ENCODE measurements around the gene LIN52. TPM values are rescaled to one million over a fixed set of nuclear protein-coding genes. Genes with fewer than 3 reads are reported as not detected.

The LIN52 gene
- total RNA-seq, 2 experiments from 2014 or later: 5.4 to 6.8 TPM

- Histone ChIP-seq H3K36me3 (ENCODE audit: insufficient read depth, low read length) (no peaks in the 10 kb centered on the region), H3K27ac (ENCODE audit: low read depth in 1 of 2, low read length in 2 of 2) (no peak overlapping the region), H3K4me3 (ENCODE audit: low read length) (peak overlapping the region; percentile 22), H3K4me1 (ENCODE audit: insufficient read depth, low read length) (peaks cover 9% of the 10 kb centered on the region), H3K9me3 (ENCODE audit: control insufficient read depth in 1 of 2, insufficient read depth in 1 of 2, low read length in 2 of 2) (peaks cover 0 to 5% of the 10 kb centered on the region in 2 experiments), H3K27me3 (ENCODE audit: control insufficient read depth in 1 of 2, insufficient read depth in 2 of 2, low read length in 2 of 2) (peaks cover 11 to 28% of the 10 kb centered on the region in 2 experiments)
- Mint-ChIP-seq H3K4me1 (ENCODE audit: low read depth) (no peaks in the 10 kb centered on the region), H3K9me3 (no peaks in the 10 kb centered on the region), H3K27ac (no peak overlapping the region), H3K36me3 (ENCODE audit: low read depth) (no peaks in the 10 kb centered on the region), H3K27me3 (peaks cover 41% of the 10 kb centered on the region), H3K4me3 (peak overlapping the region; percentile 30)
- intact Hi-C loops (cut with DNase I, micrococcal nuclease): loop anchor here (1.0 to 2.0 kb wide), 2 partner anchors 33 kb away; no protein-coding TSS in a partner anchor
- ChIA-PET POLR2A (no interaction called here), CTCF (no interaction called here)
- DNase-seq: peak; percentile 48 to 82 (median 68)
- ATAC-seq (ENCODE audit: poor library complexity): peak; percentile 92
- peak; percentile 77 for TF ChIP-seq CTCF (IDR thresholded peaks at IDR 0.05)
Measured at GRCh38 chr14:74217672-74218448, 133.1 kb downstream of the LIN52 start.

GRCh38 chr14:74218462-74218861, 133.7 kb downstream of the LIN52 start:
- Histone ChIP-seq H3K27ac (ENCODE audit: low read depth in 1 of 2, low read length in 2 of 2) (no peak overlapping the region), H3K27me3 (ENCODE audit: control insufficient read depth in 1 of 2, insufficient read depth in 2 of 2, low read length in 2 of 2) (peaks cover 11 to 28% of the 10 kb centered on the region in 2 experiments), H3K9me3 (ENCODE audit: control insufficient read depth in 1 of 2, insufficient read depth in 1 of 2, low read length in 2 of 2) (peaks cover 0 to 5% of the 10 kb centered on the region in 2 experiments), H3K4me3 (ENCODE audit: low read length) (no peak overlapping the region), H3K36me3 (ENCODE audit: insufficient read depth, low read length) (no peaks in the 10 kb centered on the region), H3K4me1 (ENCODE audit: insufficient read depth, low read length) (peaks cover 9% of the 10 kb centered on the region)
- ChIA-PET CTCF (no interaction called here), POLR2A (no interaction called here)
- Mint-ChIP-seq H3K36me3 (ENCODE audit: low read depth) (no peaks in the 10 kb centered on the region), H3K4me1 (ENCODE audit: low read depth) (no peaks in the 10 kb centered on the region), H3K27me3 (peaks cover 41% of the 10 kb centered on the region), H3K27ac (no peak overlapping the region), H3K4me3 (no peak overlapping the region), H3K9me3 (no peaks in the 10 kb centered on the region)
- DNase-seq (no peak), ATAC-seq (ENCODE audit: poor library complexity) (no peak)
- intact Hi-C loops (cut with DNase I, micrococcal nuclease): no loop called here
- no peak for TF ChIP-seq CTCF (IDR thresholded peaks at IDR 0.05)

- Histone ChIP-seq H3K27ac (ENCODE audit: low read depth in 1 of 2, low read length in 2 of 2) (no peak overlapping the region), H3K36me3 (ENCODE audit: insufficient read depth, low read length) (no peaks in the 10 kb centered on the region), H3K4me3 (ENCODE audit: low read length) (no peak overlapping the region), H3K9me3 (ENCODE audit: control insufficient read depth in 1 of 2, insufficient read depth in 1 of 2, low read length in 2 of 2) (no peaks in the 10 kb centered on the region), H3K27me3 (ENCODE audit: control insufficient read depth in 1 of 2, insufficient read depth in 2 of 2, low read length in 2 of 2) (peaks cover 15 to 28% of the 10 kb centered on the region in 2 experiments), H3K4me1 (ENCODE audit: insufficient read depth, low read length) (peaks cover 9% of the 10 kb centered on the region)
- Mint-ChIP-seq H3K4me1 (ENCODE audit: low read depth) (no peaks in the 10 kb centered on the region), H3K9me3 (no peaks in the 10 kb centered on the region), H3K27me3 (peaks cover 49% of the 10 kb centered on the region), H3K27ac (no peak overlapping the region), H3K36me3 (ENCODE audit: low read depth) (no peaks in the 10 kb centered on the region), H3K4me3 (no peak overlapping the region)
- intact Hi-C loops (cut with DNase I, micrococcal nuclease): no loop called here
- ChIA-PET POLR2A (no interaction called here), CTCF (no interaction called here)
- no peak for DNase-seq
- no peak for ATAC-seq (ENCODE audit: poor library complexity)
- no peak for TF ChIP-seq CTCF (IDR thresholded peaks at IDR 0.05)
Measured at GRCh38 chr14:74219277-74220205, 134.8 kb downstream of the LIN52 start.

Measured in CD4-positive, alpha-beta T cell (primary cell).